K562 (cell line): ENCODE measurements around the gene MMS22L. TPM values are rescaled to one million over a fixed set of nuclear protein-coding genes. Genes with fewer than 3 reads are reported as not detected.

Source experiments
- ATAC-seq: fragments of 200-7000 bp; cut with Tn5 transposase; 3 replicates; pipeline ENCODE4 v1.9.1; 2020; ENCODE audit warnings: moderate library complexity
- BruUV-seq: library from RNA; stranded (reverse); fragments of 400-500 nt; replicated peaks from 2 replicates; lab custom pipeline; 2021; lab: Mats Ljungman, UMichigan
- CTCF ChIA-PET: fragments of 300-600 bp; formaldehyde crosslinking; extraction: SDS; loops from one replicate; lab custom pipeline; 2021; ENCODE audit warnings: low intra/inter-chr PET ratio; lab: Yijun Ruan, JAX
- POLR2A ChIA-PET: fragments of 300-600, 350-650 bp; sonication (Branson Sonifier 250); formaldehyde crosslinking; extraction: SDS; loops from one replicate; lab custom pipeline; 2021; ENCODE audit warnings: antibody characterized with exemption, inconsistent platforms; lab: Yijun Ruan, JAX
- DNase-seq, 4 experiments: peaks; one replicate each; pipeline versions ENCODE4 v3.0.0 to v3.0.0-alpha.2; 2011 to 2018; ENCODE audit warnings: low spot score in 3 of 4, mixed read lengths in 3 of 4; ENCODE audit errors: extremely low read depth in 1 of 4
- FAIRE-seq: peaks from 2 replicates; lab custom pipeline; 2011; peaks lifted over from hg19 to GRCh38; lab: Jason Lieb, UNC
- H2AFZ ChIP-seq: 2 replicates; pipeline ENCODE4 v1.6.0; 2011; ENCODE audit warnings: low read depth, low read length, control low read depth, inconsistent platforms
- H3K27ac ChIP-seq: fragments of 200-600 bp; 3 replicates; pipeline ENCODE4 v1.8.0; 2011; ENCODE audit warnings: low read depth, mild to moderate bottlenecking, control low read depth, inconsistent platforms, low read length, moderate library complexity, mixed read lengths; ENCODE audit errors: extremely low read depth
- H3K27me3 ChIP-seq, 2 experiments: fragments of 300-600 bp in 1 of 2; 2 replicates in 1 of 2; 3 replicates in 1 of 2; pipeline versions ENCODE4 v1.6.0 to v1.8.0; 2011; ENCODE audit warnings: inconsistent platforms in 2 of 2, low read length in 2 of 2, mild to moderate bottlenecking in 1 of 2, mixed read lengths in 1 of 2, moderate library complexity in 1 of 2; ENCODE audit not compliant: control insufficient read depth in 2 of 2, insufficient read depth in 2 of 2
- H3K36me3 ChIP-seq: fragments of 300-600 bp; 3 replicates; pipeline ENCODE4 v1.8.0; 2011; ENCODE audit warnings: mild to moderate bottlenecking, low read length, inconsistent platforms; ENCODE audit not compliant: control insufficient read depth, insufficient read depth
- H3K4me1 ChIP-seq, 2 experiments: fragments of 200-600 bp in 1 of 2; replicated peaks in 1 of 2; 2 replicates in 1 of 2; 3 replicates in 1 of 2; pipeline versions ENCODE4 v1.5.1 to v1.8.0; 2011; ENCODE audit warnings: inconsistent platforms in 2 of 2, low read length in 2 of 2, mild to moderate bottlenecking in 1 of 2, mixed read lengths in 1 of 2, moderate library complexity in 1 of 2; ENCODE audit not compliant: control insufficient read depth in 2 of 2, insufficient read depth in 2 of 2
- H3K4me2 ChIP-seq: 2 replicates; pipeline ENCODE4 v1.6.1; 2011; ENCODE audit warnings: low read length, control low read depth, inconsistent platforms, mixed read lengths; ENCODE audit not compliant: insufficient read depth
- H3K4me3 ChIP-seq: fragments of 200-600 bp; sonication (generic), shearing (Covaris generic); 2 replicates; pipeline ENCODE4 v1.5.1; 2016; ENCODE audit warnings: control low read depth, inconsistent platforms
- H3K79me2 ChIP-seq: fragments of 200-600 bp; 3 replicates; pipeline ENCODE4 v1.8.0; 2011; ENCODE audit warnings: low read length, inconsistent platforms; ENCODE audit not compliant: control insufficient read depth, insufficient read depth
- H3K9ac ChIP-seq, 2 experiments: 2 replicates each; pipeline versions ENCODE4 v1.6.0 to v1.6.1; 2011; ENCODE audit warnings: low read depth in 2 of 2, low read length in 2 of 2, control low read depth in 1 of 2, inconsistent platforms in 1 of 2, mild to moderate bottlenecking in 1 of 2, mixed read lengths in 1 of 2; ENCODE audit not compliant: insufficient read depth in 1 of 2
- H3K9me1 ChIP-seq: one replicate; pipeline ENCODE4 v1.6.0; 2011; ENCODE audit warnings: inconsistent platforms, mild to moderate bottlenecking, low read length, moderate library complexity; ENCODE audit not compliant: control insufficient read depth, insufficient read depth
- H3K9me3 ChIP-seq: replicated peaks from 2 replicates; pipeline ENCODE4 v1.5.1; 2011; ENCODE audit warnings: low read depth, low read length, inconsistent platforms; ENCODE audit not compliant: control insufficient read depth, insufficient read depth
- H4K20me1 ChIP-seq: replicated peaks from 2 replicates; pipeline ENCODE4 v1.6.1; 2011; ENCODE audit warnings: low read length, inconsistent platforms, mixed read lengths; ENCODE audit not compliant: control insufficient read depth, insufficient read depth
- CGGBP1 ChIP-seq: fragments of 250-450 bp; sonication (Bioruptor Pico); IDR thresholded peaks from 2 replicates; pipeline ENCODE4 v1.9.0; 2021; ENCODE audit warnings: mild to moderate bottlenecking
- FOXK2 ChIP-seq, 2 experiments: fragments of 450-650 bp; IDR thresholded peaks in 1 of 2; conservative IDR thresholded peaks in 1 of 2; 2 replicates each; pipeline ENCODE4 v1.6.1; 2016; ENCODE audit warnings: low read depth in 2 of 2, mild to moderate bottlenecking in 1 of 2
- GTF2A2 ChIP-seq: IDR thresholded peaks from 2 replicates; pipeline ENCODE4 v1.6.1; 2016; ENCODE audit warnings: mild to moderate bottlenecking, missing genetic modification characterization, missing compliant biosample characterization
- MAFK ChIP-seq: IDR thresholded peaks from 2 replicates; pipeline ENCODE4 v1.6.1; 2011; ENCODE audit warnings: low read length, improper control_type of control experiment
- SMARCB1 ChIP-seq: IDR thresholded peaks from 2 replicates; pipeline ENCODE4 v1.6.1; 2011; ENCODE audit warnings: improper control_type of control experiment, low read depth; ENCODE audit not compliant: insufficient read length
- TEAD4 ChIP-seq, 2 experiments: sonication (generic) in 1 of 2; formaldehyde crosslinking in 1 of 2; IDR thresholded peaks; 2 replicates each; pipeline versions ENCODE4 v1.6.1 to v1.8.0; 2012 to 2022; ENCODE audit warnings: borderline replicate concordance in 1 of 2, inconsistent platforms in 1 of 2, low read length in 1 of 2, mild to moderate bottlenecking in 1 of 2, missing genetic modification reagents in 1 of 2
- USF2 ChIP-seq: sonication (generic); formaldehyde crosslinking; IDR thresholded peaks from 2 replicates; pipeline ENCODE4 v1.5.0; 2020; ENCODE audit warnings: missing genetic modification reagents
- ZNF124 ChIP-seq: sonication (generic); formaldehyde crosslinking; IDR thresholded peaks from 2 replicates; pipeline ENCODE4 v1.8.1; 2022; ENCODE audit warnings: missing genetic modification reagents
- ZNF217 ChIP-seq: sonication (generic); formaldehyde crosslinking; IDR thresholded peaks from 2 replicates; pipeline ENCODE4 v1.8.0; 2022; ENCODE audit warnings: mild to moderate bottlenecking, missing genetic modification reagents
- ZNF431 ChIP-seq: sonication (generic); formaldehyde crosslinking; IDR thresholded peaks from 2 replicates; pipeline ENCODE4 v1.8.0; 2022; ENCODE audit warnings: mild to moderate bottlenecking, missing genetic modification reagents
- in situ Hi-C: fragments of 300-500 bp; cut with MboI; formaldehyde crosslinking; loops from 4 replicates; pipeline ENCODE4 v1.15.0; 2018; ENCODE audit warnings: inconsistent platforms, mixed read lengths
- intact Hi-C: fragments of 100-400 bp; cut with micrococcal nuclease; formaldehyde crosslinking; loops from 2 replicates; pipeline ENCODE4 v1.14.2; 2022
- polyA plus RNA-seq, 8 experiments: library from polyadenylated mRNA; depleted of rRNA in 4 of 8; stranded (reverse) in 5 of 8; unstranded in 3 of 8; fragments of >200 nt; fragmentation: Nextera tagmentation in 2 of 8; fragmentation: Illumina TruSeq in 1 of 8; extraction: Ambion mirVana in 2 of 8; extraction: Trizol in 1 of 8; gene quantifications; 2 replicates each; pipeline versions ENCODE4 v1.2.1 to v1.2.3, GENCODE V29; 2011 to 2014; ENCODE audit warnings: inconsistent platforms in 1 of 8, missing spikeins in 1 of 8
- total RNA-seq, 7 experiments: library from RNA; depleted of rRNA in 6 of 7; stranded (reverse); fragments of >200 nt in 6 of 7; fragmentation: Illumina TruSeq in 2 of 7; extraction: Trizol in 2 of 7; gene quantifications; 2 replicates each; pipeline versions ENCODE4 v1.2.1 to v1.2.3, GENCODE V29; 2011 to 2021; ENCODE audit warnings: low replicate concordance in 1 of 7

Gene MMS22L
- total and polyA plus RNA-seq, 9 of the 15 experiments (the other 6 are each of a cell fraction or from before 2014, with no cell fraction given) = 13.0 to 59.5 (median 26.9) TPM

GRCh38 chr6:97207383-97207782 lies 75.6 kb downstream of the MMS22L start (continued):
- TF ChIP-seq MAFK (no peak), SMARCB1 (no peak), CGGBP1 (CRISPR knock-in tag) (no peak)
- TF ChIP-seq, all 486 proteins: peak for 0

GRCh38 chr6:97205966-97206365 lies 77.0 kb downstream of the MMS22L start:
- Histone ChIP-seq H2AFZ (no peak overlapping the region), H3K27ac (no peak overlapping the region), H3K36me3 (peaks cover 5% of the 10 kb centered on the region; the same call in 2 of the 3 replicates), H3K9me1 (no peaks in the 10 kb centered on the region), H4K20me1 (0 out of 2 replicates have a peak, but pooled peaks cover 4% of the 10 kb centered on the region), H3K4me1 (no peaks in the 10 kb centered on the region), H3K27me3 (no peaks in the 10 kb centered on the region), H3K79me2 (peaks cover 20% of the 10 kb centered on the region; the same call in 2 of the 3 replicates), H3K4me3 (no peak overlapping the region), H3K9ac (no peak overlapping the region), H3K4me2 (no peak overlapping the region), H3K9me3 (no peaks in the 10 kb centered on the region)
- intact Hi-C loops (no loop called here), in situ Hi-C loops (no loop called here)
- ATAC-seq (no peak), FAIRE-seq (no peak), DNase-seq (no peak)
- TF ChIP-seq ZNF431 (no peak), USF2 (CRISPR knock-in tag) (no peak), GTF2A2 (no peak), TEAD4 (IDR thresholded peaks at IDR 0.05; ENCODE audit: low read length) (no peak), TEAD4 (CRISPR knock-in tag; IDR thresholded peaks at IDR 0.05; ENCODE audit: borderline replicate concordance) (no peak), ZNF217 (CRISPR knock-in tag) (no peak), ZNF124 (CRISPR knock-in tag) (no peak), FOXK2 (conservative IDR thresholded peaks at IDR 0.05 in 1 of 2, IDR thresholded peaks at IDR 0.05 in 1 of 2; ENCODE audit: low read depth in 2 of 2) (no peak)
- ChIA-PET POLR2A (no interaction called here), CTCF (no interaction called here)
- no TSS peak for BruUV-seq
